ENCODE measurements around the gene GAS2L1.
A peak's percentile ranks its signal among the peaks of the same experiment; 100 is the strongest.

Gene GAS2L1

DNA sequence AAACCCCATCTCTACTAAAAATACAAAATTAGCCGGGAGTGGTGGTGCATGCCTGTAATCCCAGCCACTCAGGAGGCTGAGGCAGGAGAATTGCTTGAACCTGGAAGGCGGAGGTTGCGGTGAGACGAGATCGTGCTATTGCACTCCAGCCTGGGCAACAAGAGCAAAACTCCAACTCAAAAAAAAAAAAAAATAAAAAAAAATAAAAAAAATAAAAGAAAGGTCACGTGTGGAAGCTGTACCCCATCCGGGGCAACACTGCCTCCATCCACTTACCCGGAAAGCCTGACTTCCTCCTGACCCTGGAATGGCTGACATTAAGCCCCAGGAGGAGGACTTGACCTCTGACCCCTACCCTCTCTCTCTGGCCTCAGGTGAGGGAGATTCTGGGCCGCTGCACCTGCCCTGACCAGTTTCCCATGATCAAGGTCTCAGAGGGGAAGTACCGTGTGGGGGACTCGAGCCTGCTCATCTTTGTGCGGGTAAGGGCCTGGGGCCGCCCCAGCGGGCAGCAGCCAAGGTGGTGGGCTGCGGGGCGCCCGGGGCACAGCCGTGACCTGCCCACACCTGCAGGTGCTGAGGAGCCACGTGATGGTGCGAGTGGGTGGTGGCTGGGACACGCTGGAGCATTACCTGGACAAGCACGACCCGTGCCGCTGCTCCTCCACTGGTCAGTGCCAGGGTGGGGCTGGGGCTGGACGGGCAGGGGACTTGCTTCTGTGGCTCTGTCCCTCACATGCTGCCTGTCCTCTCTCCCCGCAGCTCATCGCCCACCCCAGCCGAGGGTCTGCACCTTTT lies 3.8 kb downstream of the GAS2L1 start:
- DNase-seq, result peak; percentile 33
- peaks cover 43% of the 10 kb centered on the region for H3K4me1 Mint-ChIP-seq (ENCODE audit: low read depth)
- H3K9me3 Mint-ChIP-seq, result no peaks in the 10 kb centered on the region
- peaks cover 52% of the 10 kb centered on the region for H3K27me3 Mint-ChIP-seq
- H3K36me3 Mint-ChIP-seq (ENCODE audit: low read depth), result no peaks in the 10 kb centered on the region
- H3K4me3 Mint-ChIP-seq, result no peak overlapping the region
- no peak overlapping the region for H3K27ac Mint-ChIP-seq

DNA sequence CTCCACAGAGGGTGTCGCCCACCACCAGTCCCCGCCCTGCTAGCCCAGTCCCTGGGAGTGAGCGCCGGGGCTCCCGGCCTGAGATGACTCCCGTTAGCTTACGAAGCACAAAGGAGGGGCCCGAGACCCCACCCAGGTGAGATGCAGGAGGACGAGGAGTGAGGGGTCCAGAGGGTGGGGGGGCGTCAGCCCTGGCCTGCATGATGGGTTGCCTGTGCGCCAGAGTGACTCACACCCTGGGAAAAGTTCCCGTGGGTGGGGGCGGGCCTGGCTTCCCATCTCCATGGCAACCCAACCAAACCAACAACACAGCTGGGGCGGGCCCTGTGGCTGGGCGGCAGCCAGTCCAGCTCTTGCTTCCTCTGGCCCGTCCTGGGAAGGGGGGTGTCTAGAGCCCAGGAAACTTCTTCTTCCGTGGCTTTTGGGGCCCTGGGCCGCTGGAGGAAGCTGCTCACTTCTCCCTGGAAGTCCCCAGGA lies 4.5 kb downstream of the GAS2L1 start:
- peaks cover 48% of the 10 kb centered on the region for H3K27me3 Mint-ChIP-seq
- H3K36me3 Mint-ChIP-seq (ENCODE audit: low read depth), result no peaks in the 10 kb centered on the region
- no peak overlapping the region for H3K4me3 Mint-ChIP-seq
- no peaks in the 10 kb centered on the region for H3K9me3 Mint-ChIP-seq
- DNase-seq, result peak; percentile 77
- peaks cover 42% of the 10 kb centered on the region for H3K4me1 Mint-ChIP-seq (ENCODE audit: low read depth)
- no peak overlapping the region for H3K27ac Mint-ChIP-seq

DNA sequence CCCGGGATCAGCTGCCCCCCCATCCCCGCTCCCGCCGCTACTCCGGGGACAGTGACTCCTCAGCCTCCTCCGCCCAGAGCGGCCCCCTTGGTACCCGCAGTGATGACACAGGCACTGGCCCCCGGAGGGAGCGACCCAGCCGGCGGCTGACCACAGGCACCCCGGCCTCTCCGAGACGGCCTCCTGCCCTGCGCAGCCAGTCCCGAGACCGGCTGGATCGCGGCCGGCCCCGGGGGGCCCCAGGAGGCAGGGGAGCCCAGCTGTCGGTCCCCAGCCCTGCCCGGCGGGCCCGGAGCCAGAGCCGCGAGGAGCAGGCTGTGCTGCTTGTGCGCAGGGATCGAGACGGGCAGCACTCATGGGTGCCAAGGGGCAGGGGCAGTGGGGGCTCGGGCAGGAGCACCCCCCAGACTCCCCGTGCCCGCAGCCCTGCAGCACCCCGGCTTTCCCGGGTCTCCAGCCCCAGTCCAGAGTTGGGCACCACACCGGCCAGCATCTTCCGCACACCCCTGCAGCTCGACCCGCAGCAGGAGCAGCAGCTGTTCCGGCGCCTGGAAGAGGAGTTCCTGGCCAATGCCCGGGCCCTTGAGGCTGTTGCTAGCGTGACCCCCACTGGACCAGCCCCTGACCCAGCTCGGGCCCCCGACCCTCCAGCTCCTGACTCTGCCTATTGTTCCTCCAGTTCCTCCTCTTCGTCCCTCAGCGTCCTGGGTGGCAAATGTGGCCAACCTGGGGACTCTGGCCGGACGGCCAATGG lies 5.2 kb downstream of the GAS2L1 start:
- no peak overlapping the region for H3K27ac Mint-ChIP-seq

DNA sequence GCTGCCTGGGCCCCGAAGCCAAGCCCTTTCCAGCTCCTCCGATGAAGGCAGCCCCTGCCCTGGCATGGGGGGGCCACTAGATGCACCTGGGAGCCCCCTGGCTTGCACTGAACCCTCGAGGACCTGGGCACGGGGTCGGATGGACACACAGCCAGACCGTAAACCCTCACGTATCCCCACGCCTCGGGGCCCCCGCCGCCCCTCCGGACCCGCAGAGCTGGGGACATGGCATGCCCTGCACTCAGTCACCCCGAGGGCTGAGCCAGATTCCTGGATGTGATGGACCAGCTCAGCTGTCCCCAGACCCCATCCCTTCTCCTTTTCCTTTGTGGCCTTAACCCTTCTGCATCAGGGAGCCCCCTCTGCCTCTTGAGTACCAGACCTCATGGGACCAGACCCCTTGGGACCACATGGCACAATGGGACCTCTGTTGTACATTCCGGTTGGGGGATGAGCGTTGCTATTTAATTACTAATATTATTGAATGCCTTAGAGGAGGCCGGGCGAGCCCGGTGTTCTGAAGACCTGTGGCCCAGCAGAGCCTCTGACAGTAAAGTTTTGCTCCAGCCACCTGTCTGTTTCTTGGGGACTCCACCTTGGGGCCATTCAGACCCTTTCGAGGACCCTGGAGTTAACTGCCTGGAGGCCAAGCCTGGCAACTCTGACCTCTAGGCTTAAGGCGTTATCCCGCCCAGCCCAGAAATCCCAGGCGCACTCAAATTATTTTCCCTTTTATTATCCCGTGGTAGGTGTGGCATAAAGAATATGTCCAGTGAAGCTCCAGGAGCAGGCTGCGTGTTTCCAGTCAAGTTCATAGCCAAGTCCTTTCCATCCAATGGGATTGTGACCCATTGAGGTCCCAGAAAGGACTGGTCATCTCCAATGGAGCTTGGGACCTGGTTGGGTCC lies 6.0 kb downstream of the GAS2L1 start:
- DNase-seq, result no peak
- no peak overlapping the region for H3K4me3 Mint-ChIP-seq
- H3K9me3 Mint-ChIP-seq, result no peaks in the 10 kb centered on the region
- peaks cover 52% of the 10 kb centered on the region for H3K27me3 Mint-ChIP-seq
- peaks cover 34% of the 10 kb centered on the region for H3K4me1 Mint-ChIP-seq (ENCODE audit: low read depth)
- no peaks in the 10 kb centered on the region for H3K36me3 Mint-ChIP-seq (ENCODE audit: low read depth)
- no peak overlapping the region for H3K27ac Mint-ChIP-seq

More for the DNA sequence above, 5.2 kb downstream of the GAS2L1 start:
- Mint-ChIP-seq H3K36me3 (ENCODE audit: low read depth) (no peaks in the 10 kb centered on the region), H3K27me3 (peaks cover 49% of the 10 kb centered on the region), H3K4me3 (no peak overlapping the region), H3K4me1 (ENCODE audit: low read depth) (peaks cover 36% of the 10 kb centered on the region), H3K9me3 (no peaks in the 10 kb centered on the region)
- DNase-seq, result no peak

DNA sequence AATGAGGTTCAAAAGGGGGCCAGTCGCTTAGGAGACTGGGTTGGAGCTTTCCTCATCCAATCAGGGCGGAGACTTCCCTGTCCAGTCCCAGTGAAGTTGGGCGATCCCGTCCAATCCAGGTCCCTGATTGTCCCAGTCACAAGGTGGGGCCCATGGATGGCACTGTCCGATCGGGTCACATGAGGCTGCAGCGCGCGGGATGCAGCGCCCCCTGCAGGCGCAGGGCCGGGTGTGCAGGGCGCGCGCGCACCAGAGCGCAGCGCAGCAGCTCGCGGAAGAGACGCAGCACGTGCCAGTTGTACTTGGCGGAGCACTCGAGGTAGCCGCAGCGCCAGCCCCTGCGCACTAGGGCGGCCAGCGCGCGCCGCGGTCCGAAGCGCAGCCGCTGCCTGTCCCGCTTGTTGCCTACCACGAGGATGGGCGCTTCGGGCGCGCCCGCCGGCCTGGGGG lies 6.7 kb downstream of the GAS2L1 start:
- Mint-ChIP-seq H3K9me3 (no peaks in the 10 kb centered on the region), H3K4me1 (ENCODE audit: low read depth) (peaks cover 32% of the 10 kb centered on the region), H3K27me3 (peaks cover 47% of the 10 kb centered on the region), H3K27ac (no peak overlapping the region), H3K36me3 (ENCODE audit: low read depth) (no peaks in the 10 kb centered on the region), H3K4me3 (no peak overlapping the region)
- peak; percentile 51 for DNase-seq

DNA sequence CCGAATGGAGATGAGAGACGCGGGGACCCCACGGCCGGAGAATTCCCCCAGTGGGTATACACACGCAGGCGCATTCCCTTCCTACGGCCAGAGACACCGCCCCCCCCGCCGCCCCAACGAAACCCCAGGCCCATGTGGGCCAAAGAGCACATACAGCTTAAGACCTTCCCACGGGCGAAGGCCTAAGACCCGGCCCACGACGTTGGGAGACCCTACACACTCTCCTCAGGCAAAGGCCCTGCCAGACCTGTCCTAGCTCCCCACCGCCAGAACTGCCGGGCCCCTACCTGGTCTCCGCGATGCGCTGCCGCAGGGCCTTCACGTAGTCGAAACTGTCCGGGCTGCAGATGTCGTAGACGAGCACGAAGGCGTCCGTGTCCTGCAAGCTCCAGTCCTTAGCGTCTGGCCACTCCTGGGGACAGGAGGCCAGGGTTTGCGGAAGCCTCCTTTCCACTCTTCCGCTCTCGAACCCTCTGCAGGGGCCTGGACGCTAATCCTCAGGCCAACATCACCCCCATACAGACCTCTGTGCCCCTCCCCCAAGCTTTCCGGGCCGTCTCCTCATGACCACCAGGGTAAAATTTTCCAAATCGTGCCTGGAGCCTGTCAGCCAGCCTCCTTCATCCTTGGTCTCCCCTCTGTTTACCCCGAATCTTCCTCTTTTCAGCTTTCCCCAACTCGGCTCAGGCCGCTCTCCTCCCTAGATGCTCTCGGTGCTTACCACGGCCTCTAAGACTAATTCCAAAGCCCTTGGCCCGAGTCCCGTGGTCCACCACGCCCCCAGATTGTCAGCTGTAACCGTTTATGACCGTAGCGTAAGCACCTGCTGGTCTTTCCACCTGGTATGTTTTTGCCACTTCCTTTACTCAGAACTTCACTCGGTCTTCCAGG lies 7.4 kb downstream of the GAS2L1 start:
- peak; percentile 33 for DNase-seq
- Mint-ChIP-seq H3K9me3 (no peaks in the 10 kb centered on the region), H3K4me3 (no peak overlapping the region), H3K36me3 (ENCODE audit: low read depth) (no peaks in the 10 kb centered on the region), H3K27me3 (peaks cover 47% of the 10 kb centered on the region), H3K27ac (no peak overlapping the region), H3K4me1 (ENCODE audit: low read depth) (peaks cover 27% of the 10 kb centered on the region)

DNA sequence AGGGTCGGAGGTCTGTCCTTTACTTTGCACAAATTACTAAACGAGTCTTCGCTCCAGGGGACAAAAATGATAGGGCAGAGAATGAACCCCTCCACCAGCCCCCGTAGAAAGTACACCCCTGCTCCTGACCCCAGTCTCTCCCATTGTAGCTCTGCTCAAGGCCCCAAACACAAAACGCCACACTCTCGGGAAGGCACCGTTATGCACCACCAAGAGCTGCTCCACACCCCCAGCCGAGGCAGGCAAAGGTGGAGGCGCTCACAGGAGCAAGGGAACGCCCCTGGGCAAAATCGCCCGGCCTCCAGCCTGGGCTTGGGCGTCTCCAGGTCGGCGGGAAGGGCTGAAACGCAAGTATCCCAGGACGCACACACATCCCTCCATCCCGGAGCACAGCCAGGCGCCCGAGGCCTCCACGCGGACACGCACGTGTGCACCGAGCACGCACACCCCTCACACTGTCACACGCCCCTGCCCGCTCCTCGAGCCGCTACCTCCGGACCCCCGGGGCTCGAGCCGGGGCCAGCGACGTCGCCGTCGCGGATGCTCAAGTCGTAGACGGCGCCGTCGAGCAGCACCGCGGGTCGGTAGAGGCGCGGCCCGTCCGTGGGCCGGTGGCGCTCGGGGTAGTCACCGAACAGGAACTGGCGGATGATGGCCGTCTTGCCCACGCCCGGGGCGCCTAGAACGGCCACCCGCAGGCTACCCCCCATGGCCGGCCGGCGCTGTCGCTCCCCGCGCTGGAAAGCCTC lies 8.3 kb downstream of the GAS2L1 start:
- Mint-ChIP-seq H3K27me3 (peaks cover 47% of the 10 kb centered on the region), H3K4me3 (peak overlapping the region; percentile 10), H3K36me3 (ENCODE audit: low read depth) (no peaks in the 10 kb centered on the region), H3K9me3 (no peaks in the 10 kb centered on the region), H3K27ac (no peak overlapping the region), H3K4me1 (ENCODE audit: low read depth) (peaks cover 25% of the 10 kb centered on the region)
- DNase-seq, result no peak

DNA sequence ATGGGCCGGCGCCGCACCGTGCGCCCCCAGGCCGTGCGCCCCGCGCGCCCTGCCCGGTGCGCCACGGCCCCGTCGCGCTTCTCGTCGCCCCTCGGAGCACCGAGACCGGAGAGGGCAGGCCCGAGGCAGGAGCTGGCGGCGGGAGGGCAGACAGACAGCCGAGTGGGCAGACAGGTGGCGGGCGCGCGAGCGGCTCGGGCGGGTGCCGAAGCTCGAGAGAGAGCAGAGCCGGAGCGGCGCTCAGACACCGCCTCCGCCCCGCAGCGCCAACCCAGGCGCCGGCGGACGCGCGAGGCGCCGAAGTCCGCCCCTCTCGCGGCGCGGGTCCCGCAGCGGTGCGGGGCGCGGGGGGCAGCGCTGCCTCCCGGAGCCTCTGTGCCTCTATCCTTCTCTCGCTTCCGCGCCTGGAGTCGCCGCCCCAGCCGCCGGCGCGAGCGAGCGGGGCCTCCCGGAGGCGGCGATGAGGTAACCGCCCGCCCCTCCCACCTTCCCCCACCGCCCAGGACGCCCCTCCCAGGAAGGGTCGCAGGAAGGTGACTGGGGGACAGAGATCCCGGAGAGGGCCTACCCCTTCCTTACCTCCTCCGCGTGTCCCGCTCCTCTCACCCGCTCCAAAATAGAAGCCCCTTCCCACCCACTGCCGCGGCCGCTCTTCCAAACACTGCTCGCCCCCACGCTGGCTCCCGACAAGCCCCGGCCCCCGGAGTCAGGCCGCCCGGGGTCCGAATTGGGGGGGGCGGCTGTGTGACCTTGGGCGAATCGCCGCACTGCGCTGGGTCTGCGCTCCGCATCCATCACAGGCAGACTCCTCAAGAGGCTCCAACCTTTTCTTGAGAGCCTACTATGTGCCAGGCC lies 9.1 kb downstream of the GAS2L1 start, which contains the start of gene RASL10A:
Gene RASL10A (minus strand): TSS at position 412 of the 855 bp plus-strand sequence. CDS start 451 bp downstream, outside the sequence.
- DNase-seq, result no peak
- H3K9me3 Mint-ChIP-seq, result no peaks in the 10 kb centered on the region
- no peaks in the 10 kb centered on the region for H3K36me3 Mint-ChIP-seq (ENCODE audit: low read depth)
- H3K27ac Mint-ChIP-seq, result no peak within 1 kb of the TSS
- H3K4me3 Mint-ChIP-seq, result peak within 1 kb of the TSS; percentile 10
- H3K4me1 Mint-ChIP-seq (ENCODE audit: low read depth), result peaks cover 25% of the 10 kb centered on the region
- H3K27me3 Mint-ChIP-seq, result peaks cover 47% of the 10 kb centered on the region

DNA sequence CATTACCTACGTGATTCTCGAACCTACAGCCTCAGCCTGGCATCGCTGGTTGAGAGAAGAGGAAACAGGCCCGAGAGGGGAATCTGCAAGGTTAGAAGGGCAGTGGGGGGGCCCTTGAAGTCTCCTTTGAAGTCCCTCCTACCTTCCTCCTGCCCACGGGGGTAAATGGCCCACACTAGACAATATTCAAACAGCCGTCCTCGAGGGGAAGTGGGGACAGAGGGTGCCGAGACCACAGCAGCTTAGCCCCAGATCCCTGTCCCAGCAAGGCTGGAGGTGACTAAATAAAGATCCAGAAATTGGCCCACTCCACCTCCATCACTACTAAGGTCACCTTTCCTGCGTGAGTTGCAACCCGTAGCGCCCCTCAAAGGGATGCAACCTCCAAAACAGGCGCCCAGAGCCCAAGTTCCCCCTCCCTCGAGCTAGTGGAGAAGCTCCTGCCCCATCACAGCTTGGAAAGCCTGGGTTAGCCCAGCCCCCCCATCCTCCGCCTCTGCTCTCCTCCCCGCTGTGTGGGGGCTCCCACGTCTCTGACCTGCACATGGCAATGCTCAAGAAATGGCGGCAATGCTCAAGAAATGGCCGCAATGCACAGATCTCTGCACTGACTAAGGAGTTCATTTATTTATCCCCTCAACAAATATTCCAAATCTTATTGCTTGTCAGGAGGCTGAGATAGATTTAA lies 9.8 kb downstream of the GAS2L1 start:
- Mint-ChIP-seq H3K36me3 (ENCODE audit: low read depth) (no peaks in the 10 kb centered on the region), H3K4me3 (no peak overlapping the region), H3K9me3 (no peaks in the 10 kb centered on the region), H3K27me3 (peaks cover 44% of the 10 kb centered on the region), H3K4me1 (ENCODE audit: low read depth) (peaks cover 19% of the 10 kb centered on the region), H3K27ac (no peak overlapping the region)
- DNase-seq, result no peak

DNA sequence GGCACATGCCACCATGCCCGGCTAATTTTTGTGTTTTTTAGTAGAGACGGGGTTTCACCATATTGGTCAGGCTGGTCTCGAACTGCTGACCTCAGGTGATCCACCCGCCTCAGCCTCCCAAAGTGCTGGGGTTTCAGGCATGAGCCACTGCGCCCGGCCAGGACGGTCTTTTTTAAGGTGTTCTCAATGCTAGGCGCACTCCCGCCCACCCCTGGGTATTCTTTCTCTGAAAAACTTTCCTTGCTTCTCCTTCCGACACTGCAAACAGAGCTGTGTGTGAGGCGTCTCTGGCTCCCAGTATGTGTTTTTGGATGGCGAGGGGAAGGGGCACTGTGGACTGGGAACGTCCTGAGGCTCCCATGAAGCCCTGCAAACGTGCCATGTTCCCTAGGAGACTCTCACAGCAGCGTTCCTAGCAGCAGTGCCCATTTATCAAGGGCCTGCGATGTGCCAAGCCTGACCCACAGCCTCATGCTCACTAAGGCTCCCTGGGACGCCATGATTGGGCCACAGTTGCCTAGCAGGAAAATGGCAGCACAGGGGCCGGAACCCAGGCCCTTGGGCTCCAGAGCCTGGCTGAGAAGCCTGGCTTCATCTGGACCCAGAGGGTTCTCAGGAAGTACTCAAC lies 11.5 kb downstream of the GAS2L1 start:
- Mint-ChIP-seq H3K27ac (no peak overlapping the region), H3K36me3 (ENCODE audit: low read depth) (no peaks in the 10 kb centered on the region), H3K4me3 (no peak overlapping the region), H3K9me3 (no peaks in the 10 kb centered on the region), H3K27me3 (peaks cover 33% of the 10 kb centered on the region), H3K4me1 (ENCODE audit: low read depth) (peaks cover 18% of the 10 kb centered on the region)
- DNase-seq, result no peak

DNA sequence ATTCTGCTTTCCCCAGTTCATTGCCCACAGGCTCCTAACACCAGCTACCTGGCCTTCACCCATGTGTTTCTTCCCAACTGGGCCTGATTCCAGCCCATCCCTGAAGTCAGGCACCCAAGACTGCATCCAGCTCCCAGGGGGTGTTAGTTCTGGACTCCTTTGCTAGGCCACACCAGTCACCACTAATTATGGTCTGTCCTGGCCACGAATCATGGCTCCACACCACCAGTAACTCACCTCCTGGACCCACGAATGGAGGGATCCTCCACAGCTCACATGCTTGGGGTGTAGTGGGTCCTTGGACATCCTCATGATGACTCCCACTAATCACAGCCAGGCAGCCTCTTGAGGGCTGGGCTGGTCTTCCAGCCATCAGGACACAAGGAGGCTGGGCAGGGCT lies 12.6 kb downstream of the GAS2L1 start:
- H3K36me3 Mint-ChIP-seq (ENCODE audit: low read depth), result no peaks in the 10 kb centered on the region
- H3K4me3 Mint-ChIP-seq, result no peak overlapping the region

More for the DNA sequence above, 12.6 kb downstream of the GAS2L1 start:
- Mint-ChIP-seq H3K4me1 (ENCODE audit: low read depth) (peaks cover 8% of the 10 kb centered on the region), H3K27ac (no peak overlapping the region), H3K9me3 (no peaks in the 10 kb centered on the region), H3K27me3 (peaks cover 21% of the 10 kb centered on the region)
- DNase-seq, result no peak
